K562 (cell line): ENCODE measurements around the gene EIF3J.

Source experiments
- BRCA1 ChIP-seq, 2 experiments: fragments of 450-650 bp in 1 of 2; sonication (generic) in 1 of 2; formaldehyde crosslinking in 1 of 2; IDR thresholded peaks; 2 replicates each; pipeline versions ENCODE4 v1.5.0 to v1.6.1; 2017 to 2020; ENCODE audit warnings: mild to moderate bottlenecking in 1 of 2, missing genetic modification reagents in 1 of 2
- CTCF ChIP-seq, 3 experiments: IDR thresholded peaks in 2 of 3; conservative IDR thresholded peaks in 1 of 3; 2 replicates each; pipeline ENCODE4 v1.5.1; 2011 to 2012; ENCODE audit warnings: low read length in 3 of 3, mild to moderate bottlenecking in 3 of 3, control low read depth in 2 of 3, improper control_type of control experiment in 1 of 3, inconsistent platforms in 1 of 3, low read depth in 1 of 3, mixed read lengths in 1 of 3, moderate library complexity in 1 of 3; ENCODE audit not compliant: insufficient read depth in 2 of 3
- EP300 ChIP-seq: IDR thresholded peaks from 2 replicates; pipeline ENCODE4 v1.6.1; 2012; ENCODE audit warnings: low read length, improper control_type of control experiment
- PHF21A ChIP-seq: fragments of 450-650 bp; IDR thresholded peaks from 2 replicates; pipeline ENCODE4 v1.6.1; 2017; ENCODE audit warnings: low read depth, borderline replicate concordance
- TAF1 ChIP-seq: IDR thresholded peaks from 2 replicates; pipeline ENCODE4 v1.6.1; 2011; ENCODE audit warnings: mild to moderate bottlenecking, low read length, moderate library complexity; ENCODE audit not compliant: insufficient read depth, control insufficient read depth, severe bottlenecking; ENCODE audit errors: extremely low read depth
- ZNF311 ChIP-seq: fragments of 250-450 bp; sonication (Bioruptor Pico); IDR thresholded peaks from 2 replicates; pipeline ENCODE4 v1.4.0; 2020; ENCODE audit warnings: mild to moderate bottlenecking, moderate library complexity
- TF ChIP-seq, protein P1 (sequence below): sonication (generic); formaldehyde crosslinking; IDR thresholded peaks from 2 replicates; pipeline ENCODE4 v1.8.1; 2022; ENCODE audit warnings: missing genetic modification reagents
- TF ChIP-seq, protein P2 (sequence below), 2 experiments: fragments of 450-650 bp in 1 of 2; sonication (generic) in 1 of 2; formaldehyde crosslinking in 1 of 2; IDR thresholded peaks in 1 of 2; conservative IDR thresholded peaks in 1 of 2; 2 replicates each; pipeline versions ENCODE4 v1.6.1 to v1.8.1; 2016 to 2023; ENCODE audit warnings: mild to moderate bottlenecking in 2 of 2, moderate library complexity in 2 of 2, inconsistent platforms in 1 of 2, missing genetic modification reagents in 1 of 2

GRCh38 chr15:44593042-44593736, 56.2 kb downstream of the EIF3J start:
- no peak for TF ChIP-seq BRCA1 (IDR thresholded peaks at IDR 0.05)
- no peak for TF ChIP-seq BRCA1 (CRISPR knock-in tag; IDR thresholded peaks at IDR 0.05)
- no peak for TF ChIP-seq TAF1
- TF ChIP-seq CTCF (IDR thresholded peaks at IDR 0.05 in 2 of 3, conservative IDR thresholded peaks at IDR 0.05 in 1 of 3; ENCODE audit: insufficient read depth in 2 of 3, low read depth in 1 of 3, low read length in 3 of 3) = peak in 2 of 3 experiments; percentile 39 to 66; a peak in 4 of 6 replicates
- no peak for TF ChIP-seq PHF21A
- TF ChIP-seq ZNF311 (CRISPR knock-in tag) = no peak
- TF ChIP-seq, protein P1, sequence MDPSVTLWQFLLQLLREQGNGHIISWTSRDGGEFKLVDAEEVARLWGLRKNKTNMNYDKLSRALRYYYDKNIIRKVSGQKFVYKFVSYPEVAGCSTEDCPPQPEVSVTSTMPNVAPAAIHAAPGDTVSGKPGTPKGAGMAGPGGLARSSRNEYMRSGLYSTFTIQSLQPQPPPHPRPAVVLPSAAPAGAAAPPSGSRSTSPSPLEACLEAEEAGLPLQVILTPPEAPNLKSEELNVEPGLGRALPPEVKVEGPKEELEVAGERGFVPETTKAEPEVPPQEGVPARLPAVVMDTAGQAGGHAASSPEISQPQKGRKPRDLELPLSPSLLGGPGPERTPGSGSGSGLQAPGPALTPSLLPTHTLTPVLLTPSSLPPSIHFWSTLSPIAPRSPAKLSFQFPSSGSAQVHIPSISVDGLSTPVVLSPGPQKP = no peak
- TF ChIP-seq, protein P2, sequence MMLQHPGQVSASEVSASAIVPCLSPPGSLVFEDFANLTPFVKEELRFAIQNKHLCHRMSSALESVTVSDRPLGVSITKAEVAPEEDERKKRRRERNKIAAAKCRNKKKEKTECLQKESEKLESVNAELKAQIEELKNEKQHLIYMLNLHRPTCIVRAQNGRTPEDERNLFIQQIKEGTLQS (IDR thresholded peaks at IDR 0.05) = no peak
- TF ChIP-seq, protein P2 (CRISPR knock-in tag; conservative IDR thresholded peaks at IDR 0.05) = no peak
- no peak for TF ChIP-seq EP300
